ENCODE data around the gene FKBP5. TPM values are rescaled to one million over a fixed set of nuclear protein-coding genes. Genes with fewer than 3 reads are reported as not detected.

Gene FKBP5
- total and polyA plus RNA-seq, 2 donors (not counting 1 experiment from before 2014, with no cell fraction given), result 2.8 to 7.4 TPM

- Histone ChIP-seq H3K9me3 (ENCODE audit: control extremely low read depth in 1 of 3, control insufficient read depth in 2 of 3, insufficient read depth in 1 of 3, low read length in 2 of 3) (no peaks in the 10 kb centered on the region), H3K79me2 (ENCODE audit: control insufficient read depth, insufficient read depth, low read length) (no peaks in the 10 kb centered on the region), H3K4me2 (replicated peaks; ENCODE audit: low read depth, low read length, poor library complexity, severe bottlenecking) (no peak overlapping the region), H3K27me3 (replicated peaks in 1 of 4; ENCODE audit: control extremely low read depth in 1 of 4, control insufficient read depth in 3 of 4, insufficient read depth in 4 of 4, low read length in 3 of 4) (no peaks in the 10 kb centered on the region), H3K27ac (ENCODE audit: low read length in 2 of 2) (no peak overlapping the region), H4K20me1 (ENCODE audit: control insufficient read depth, insufficient read depth, low read length, poor library complexity, severe bottlenecking) (no peaks in the 10 kb centered on the region), H3K4me1 (ENCODE audit: control insufficient read depth in 2 of 2, insufficient read depth in 2 of 2, low read length in 2 of 2) (no peaks in the 10 kb centered on the region), H3K9ac (ENCODE audit: low read length) (no peak overlapping the region), H3K4me3 (ENCODE audit: control extremely low read depth in 1 of 5, extremely low read depth in 1 of 5, insufficient read depth in 1 of 5, low read depth in 2 of 5, low read length in 4 of 5) (no peak overlapping the region), H2AFZ (ENCODE audit: insufficient read depth, low read depth, low read length, poor library complexity, severe bottlenecking) (no peak overlapping the region), H3K36me3 (replicated peaks in 1 of 2; ENCODE audit: control extremely low read depth in 1 of 2, control insufficient read depth in 1 of 2, extremely low read depth in 1 of 2, insufficient read depth in 2 of 2, low read length in 1 of 2) (peaks cover 0 to 2% of the 10 kb centered on the region in 2 experiments)
- Mint-ChIP-seq H3K9me3 (ENCODE audit: insufficient read depth) (no peaks in the 10 kb centered on the region), H3K4me3 (no peak overlapping the region), H3K4me1 (peaks cover 5% of the 10 kb centered on the region), H3K27me3 (no peaks in the 10 kb centered on the region), H3K27ac (no peak overlapping the region)
- ChIA-PET CTCF (interaction anchor here (1.4 to 9.7 kb wide), 7 partner anchors 16 to 172 kb away, joined by 3 to 369 read pairs (median 7); partner anchors contain the start of gene ARMC12), POLR2A (interaction anchor here (1.9 kb wide), 1 partner anchor 152 kb away, joined by 4 read pairs; no protein-coding TSS in a partner anchor)
- intact Hi-C loops (cut with micrococcal nuclease), result loop anchor here (10.0 kb wide), 1 partner anchor 509 kb away; no protein-coding TSS in a partner anchor
- no peak for DNase-seq
- TF ChIP-seq CTCF (IDR thresholded peaks at IDR 0.05) (no peak), EZH2 (IDR thresholded peaks at IDR 0.05; ENCODE audit: borderline replicate concordance, insufficient read depth, low read depth, low read length, poor library complexity, severe bottlenecking) (no peak)
- no peak for ATAC-seq (ENCODE audit: low read depth)
Observed at GRCh38 chr6:35585658-35586057, 103.1 kb downstream of the FKBP5 start.

DNA sequence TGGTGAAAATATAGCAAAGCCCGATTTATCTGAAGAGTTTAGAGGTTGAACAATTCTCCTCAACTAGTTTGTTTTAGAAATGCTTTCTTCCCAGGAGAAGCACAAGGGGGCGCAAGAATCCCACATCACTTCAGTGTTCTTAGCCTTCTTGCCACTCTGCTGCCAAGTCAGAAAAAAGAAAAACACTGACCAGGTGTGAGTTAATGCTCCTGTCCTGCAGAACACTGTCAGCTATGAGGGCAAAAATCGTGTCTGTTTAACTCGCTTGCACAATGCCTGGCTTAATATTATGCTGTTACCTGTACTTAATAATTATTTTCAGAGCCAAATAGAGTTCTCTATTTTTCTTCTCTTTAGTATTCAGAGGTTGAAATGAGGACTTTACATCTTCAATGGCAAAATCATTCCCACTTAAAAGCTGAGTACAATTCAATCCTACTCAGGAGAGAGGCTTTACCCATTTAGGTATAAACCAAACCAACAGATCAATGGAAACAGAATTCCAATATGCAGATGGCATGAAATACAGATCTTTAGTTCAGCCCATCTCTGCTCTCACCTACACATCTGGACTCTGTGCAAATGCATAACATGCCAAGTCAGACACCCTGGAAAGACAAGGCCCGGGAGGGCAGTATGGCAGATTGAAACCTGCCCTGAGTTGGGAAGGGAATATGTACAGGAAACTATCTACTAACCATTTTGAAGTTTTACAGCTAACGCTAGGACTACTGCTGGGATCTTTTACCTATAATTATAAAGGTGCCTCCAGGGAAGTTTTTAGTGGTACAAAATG, 104.6 kb downstream of the FKBP5 start:
- POLR2A ChIA-PET, result interaction anchor here (1.4 to 1.9 kb wide), 2 partner anchors 148 to 153 kb away, joined by 3 to 4 read pairs; no protein-coding TSS in a partner anchor
- 0% methylated on average over 1 of the region's 6 CpGs for WGBS (ENCODE audit: insufficient coverage)
- intact Hi-C loops (cut with micrococcal nuclease), result loop anchor here (1.0 to 10.0 kb wide), 6 partner anchors 61 to 511 kb away; partner anchors contain the start of gene ARMC12
- H3K36me3 ChIP-seq (replicated peaks in 1 of 2; ENCODE audit: control extremely low read depth in 1 of 2, control insufficient read depth in 1 of 2, extremely low read depth in 1 of 2, insufficient read depth in 2 of 2, low read length in 1 of 2), result no peaks in the 10 kb centered on the region
- ATAC-seq (ENCODE audit: low read depth) (peak; percentile 63), DNase-seq (peak; percentile 82)
- no peak overlapping the region for H3K4me3 ChIP-seq (ENCODE audit: control extremely low read depth in 1 of 5, extremely low read depth in 1 of 5, insufficient read depth in 1 of 5, low read depth in 2 of 5, low read length in 4 of 5)
- Mint-ChIP-seq H3K9me3 (ENCODE audit: insufficient read depth) (no peaks in the 10 kb centered on the region), H3K4me1 (peaks cover 5% of the 10 kb centered on the region), H3K27ac (no peak overlapping the region), H3K27me3 (no peaks in the 10 kb centered on the region), H3K4me3 (no peak overlapping the region)
- H3K79me2 ChIP-seq (ENCODE audit: control insufficient read depth, insufficient read depth, low read length), result no peaks in the 10 kb centered on the region
- no peak overlapping the region for H2AFZ ChIP-seq (ENCODE audit: insufficient read depth, low read depth, low read length, poor library complexity, severe bottlenecking)
- CTCF ChIA-PET, result interaction anchor here (0.5 to 9.7 kb wide), 22 partner anchors 10 to 511 kb away, joined by 3 to 369 read pairs (median 4); partner anchors contain the start of gene ARMC12
- no peak overlapping the region for H3K9ac ChIP-seq (ENCODE audit: low read length)
- no peaks in the 10 kb centered on the region for H4K20me1 ChIP-seq (ENCODE audit: control insufficient read depth, insufficient read depth, low read length, poor library complexity, severe bottlenecking)
- H3K4me2 ChIP-seq (replicated peaks; ENCODE audit: low read depth, low read length, poor library complexity, severe bottlenecking), result no peak overlapping the region
- no peaks in the 10 kb centered on the region for H3K4me1 ChIP-seq (ENCODE audit: control insufficient read depth in 2 of 2, insufficient read depth in 2 of 2, low read length in 2 of 2)
- H3K27ac ChIP-seq (ENCODE audit: low read length in 2 of 2), result no peak overlapping the region
- peak; percentile 91 for TF ChIP-seq CTCF (IDR thresholded peaks at IDR 0.05)
- TF ChIP-seq EZH2 (IDR thresholded peaks at IDR 0.05; ENCODE audit: borderline replicate concordance, insufficient read depth, low read depth, low read length, poor library complexity, severe bottlenecking), result no peak
- H3K27me3 ChIP-seq (replicated peaks in 1 of 4; ENCODE audit: control extremely low read depth in 1 of 4, control insufficient read depth in 3 of 4, insufficient read depth in 4 of 4, low read length in 3 of 4), result no peaks in the 10 kb centered on the region
- no peaks in the 10 kb centered on the region for H3K9me3 ChIP-seq (ENCODE audit: control extremely low read depth in 1 of 3, control insufficient read depth in 2 of 3, insufficient read depth in 1 of 3, low read length in 2 of 3)

Data from B cell (primary cell).